ENCODE measurements around the gene TRIM50. TPM values are rescaled to one million over a fixed set of nuclear protein-coding genes. Genes with fewer than 3 reads are reported as not detected.
"Not testable (repeated sequence)": the region's sequence is repeated elsewhere in the genome, so short reads cannot be mapped to it uniquely, and the experiment has no call there.

The TRIM50 gene
- total and polyA plus RNA-seq, 2 donors (not counting 1 experiment from before 2014, with no cell fraction given) = not detected

DNA sequence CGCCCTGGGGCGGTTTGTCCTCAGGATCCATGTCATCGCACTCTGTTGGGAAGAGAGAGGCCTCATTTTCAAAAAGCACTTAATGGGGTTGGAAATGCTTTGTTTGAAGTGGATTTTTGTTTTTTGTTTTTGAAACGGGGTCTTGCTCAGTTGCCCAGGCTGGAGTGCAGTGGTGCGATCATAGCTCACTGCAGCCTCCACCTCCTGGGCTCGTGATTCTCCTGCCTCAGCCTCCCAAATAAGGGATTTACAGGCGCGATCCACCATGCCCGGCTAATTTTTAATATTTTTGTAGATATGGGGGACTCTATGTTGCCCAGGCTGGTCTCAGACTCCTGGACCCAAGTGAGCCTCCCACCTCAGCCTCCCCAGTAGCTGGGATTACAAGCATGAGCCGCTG lies 814 bp upstream of the TRIM50 start:
- H3K27me3 ChIP-seq (ENCODE audit: control insufficient read depth, insufficient read depth, low read length) = peaks cover 13% of the 10 kb centered on the region
- H3K79me2 ChIP-seq (ENCODE audit: control insufficient read depth, insufficient read depth, low read length) = no peaks in the 10 kb centered on the region
- no peak overlapping the region for H3K27ac ChIP-seq (ENCODE audit: insufficient read depth, low read length)
- H3K9me3 ChIP-seq (ENCODE audit: control insufficient read depth, insufficient read depth, low read depth, low read length) = no peaks in the 10 kb centered on the region
- H4K20me1 ChIP-seq (ENCODE audit: control insufficient read depth, extremely low read depth, insufficient read depth, low read length) = no peaks in the 10 kb centered on the region
- no peak overlapping the region for H3K9ac ChIP-seq (ENCODE audit: insufficient read depth, low read length)
- no peak overlapping the region for H3K4me3 ChIP-seq (replicated peaks in 1 of 4; ENCODE audit: control extremely low read depth in 1 of 4, insufficient read depth in 1 of 4, low read depth in 3 of 4, low read length in 4 of 4)
- H3K4me2 ChIP-seq (ENCODE audit: extremely low read depth, insufficient read depth, low read length) = no peak overlapping the region
- H2AFZ ChIP-seq (ENCODE audit: low read length) = no peak overlapping the region
- TF ChIP-seq CTCF (conservative IDR thresholded peaks at IDR 0.05 in 1 of 2, IDR thresholded peaks at IDR 0.05 in 1 of 2; ENCODE audit: low read depth in 1 of 2, low read length in 2 of 2) = no peak
- TF ChIP-seq EZH2 (IDR thresholded peaks at IDR 0.05; ENCODE audit: low read length, missing control alignments) = no peak
- H3K36me3 ChIP-seq (ENCODE audit: control insufficient read depth, insufficient read depth, low read length) = no peaks in the 10 kb centered on the region
- DNase-seq (ENCODE audit: low read depth in 2 of 2) = no peak
- no peaks in the 10 kb centered on the region for H3K4me1 ChIP-seq (ENCODE audit: control insufficient read depth, extremely low read depth, insufficient read depth, low read length)

GRCh38 chr7:73327449-73327848 lies 433 bp downstream of the TRIM50 start:
- peaks cover 17% of the 10 kb centered on the region for H3K27me3 ChIP-seq (ENCODE audit: control insufficient read depth, insufficient read depth, low read length)
- not testable (repeated sequence) for H3K9me3 ChIP-seq (ENCODE audit: control insufficient read depth, insufficient read depth, low read depth, low read length); H3K27ac ChIP-seq (ENCODE audit: insufficient read depth, low read length); H4K20me1 ChIP-seq (ENCODE audit: control insufficient read depth, extremely low read depth, insufficient read depth, low read length); H3K4me3 ChIP-seq (replicated peaks in 1 of 4; ENCODE audit: control extremely low read depth in 1 of 4, insufficient read depth in 1 of 4, low read depth in 3 of 4, low read length in 4 of 4); DNase-seq (ENCODE audit: low read depth in 2 of 2); H3K79me2 ChIP-seq (ENCODE audit: control insufficient read depth, insufficient read depth, low read length); H3K4me2 ChIP-seq (ENCODE audit: extremely low read depth, insufficient read depth, low read length); H3K9ac ChIP-seq (ENCODE audit: insufficient read depth, low read length); H3K4me1 ChIP-seq (ENCODE audit: control insufficient read depth, extremely low read depth, insufficient read depth, low read length); H2AFZ ChIP-seq (ENCODE audit: low read length); H3K36me3 ChIP-seq (ENCODE audit: control insufficient read depth, insufficient read depth, low read length)

DNA sequence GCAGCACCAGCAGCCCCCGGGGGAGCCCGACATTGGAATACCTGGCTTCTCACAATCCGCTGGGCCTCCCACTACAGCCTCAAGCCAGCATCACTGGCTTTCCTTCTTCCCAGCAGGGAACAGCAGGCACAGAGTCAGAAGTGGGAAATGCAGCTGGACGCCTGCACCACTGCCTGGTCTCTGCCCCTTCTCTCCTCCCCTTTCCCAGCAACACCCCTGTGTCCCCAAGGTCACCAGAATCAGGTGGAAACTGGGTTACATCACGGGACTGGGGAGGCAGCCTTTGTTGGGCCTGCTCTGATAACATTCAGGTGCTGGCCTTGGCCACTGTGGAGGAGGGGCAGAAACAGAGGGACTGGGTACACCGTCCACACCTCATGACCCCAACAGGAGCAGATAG lies 2.5 kb downstream of the TRIM50 start:
- H3K79me2 ChIP-seq (ENCODE audit: control insufficient read depth, insufficient read depth, low read length); H3K9ac ChIP-seq (ENCODE audit: insufficient read depth, low read length); DNase-seq (ENCODE audit: low read depth in 2 of 2); H3K36me3 ChIP-seq (ENCODE audit: control insufficient read depth, insufficient read depth, low read length); H3K4me2 ChIP-seq (ENCODE audit: extremely low read depth, insufficient read depth, low read length); H4K20me1 ChIP-seq (ENCODE audit: control insufficient read depth, extremely low read depth, insufficient read depth, low read length); H3K9me3 ChIP-seq (ENCODE audit: control insufficient read depth, insufficient read depth, low read depth, low read length); H3K4me3 ChIP-seq (replicated peaks in 1 of 4; ENCODE audit: control extremely low read depth in 1 of 4, insufficient read depth in 1 of 4, low read depth in 3 of 4, low read length in 4 of 4); H3K4me1 ChIP-seq (ENCODE audit: control insufficient read depth, extremely low read depth, insufficient read depth, low read length); H3K27me3 ChIP-seq (ENCODE audit: control insufficient read depth, insufficient read depth, low read length); H3K27ac ChIP-seq (ENCODE audit: insufficient read depth, low read length); H2AFZ ChIP-seq (ENCODE audit: low read length): not testable (repeated sequence)

DNA sequence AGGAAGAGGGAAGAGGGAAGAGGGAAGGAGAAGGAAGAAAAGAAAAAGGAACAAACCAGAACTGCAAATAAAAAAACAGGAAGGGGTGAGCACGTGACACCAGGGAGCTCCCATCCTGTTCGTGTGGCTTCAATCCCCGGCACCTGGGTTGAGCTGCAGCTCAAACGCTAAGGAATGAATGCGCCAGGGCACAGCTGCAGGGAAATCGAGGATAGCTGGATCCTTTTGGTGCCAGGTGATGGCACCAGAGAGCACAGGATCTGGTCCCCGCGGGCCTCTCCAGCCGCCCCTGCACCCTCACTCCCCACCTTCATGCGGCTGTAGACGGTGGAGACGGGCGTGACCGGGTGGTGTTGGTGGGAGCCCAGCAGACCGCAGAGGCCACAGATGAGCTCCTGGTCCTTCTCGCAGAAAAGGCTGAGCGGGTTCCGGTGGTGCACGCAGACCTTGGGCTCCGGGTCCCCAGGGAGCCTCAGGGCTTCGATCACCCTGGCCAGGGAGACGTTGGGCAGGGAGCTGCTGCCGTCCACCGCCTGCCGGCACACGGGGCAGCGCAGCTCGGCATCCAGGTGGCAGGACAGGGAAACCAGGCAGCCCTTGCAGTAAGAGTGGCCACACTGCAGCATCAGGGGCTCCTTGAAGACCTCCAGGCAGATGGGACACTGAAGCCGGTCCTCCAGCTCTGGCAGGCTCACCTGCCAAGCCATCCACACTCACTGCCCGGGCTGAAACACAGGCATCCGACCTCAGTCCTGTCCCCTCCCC lies 3.6 kb downstream of the TRIM50 start:
- not testable (repeated sequence) for H4K20me1 ChIP-seq (ENCODE audit: control insufficient read depth, extremely low read depth, insufficient read depth, low read length); H3K4me3 ChIP-seq (replicated peaks in 1 of 4; ENCODE audit: control extremely low read depth in 1 of 4, insufficient read depth in 1 of 4, low read depth in 3 of 4, low read length in 4 of 4); H3K9me3 ChIP-seq (ENCODE audit: control insufficient read depth, insufficient read depth, low read depth, low read length); H3K36me3 ChIP-seq (ENCODE audit: control insufficient read depth, insufficient read depth, low read length); H3K79me2 ChIP-seq (ENCODE audit: control insufficient read depth, insufficient read depth, low read length); H2AFZ ChIP-seq (ENCODE audit: low read length); H3K9ac ChIP-seq (ENCODE audit: insufficient read depth, low read length); H3K4me1 ChIP-seq (ENCODE audit: control insufficient read depth, extremely low read depth, insufficient read depth, low read length); H3K27me3 ChIP-seq (ENCODE audit: control insufficient read depth, insufficient read depth, low read length); H3K27ac ChIP-seq (ENCODE audit: insufficient read depth, low read length)
- DNase-seq (ENCODE audit: low read depth in 2 of 2) = peak; percentile 46 to 48
- peak overlapping the region; percentile 32 for H3K4me2 ChIP-seq (ENCODE audit: extremely low read depth, insufficient read depth, low read length)
- peak; percentile 25 to 65 for TF ChIP-seq CTCF (conservative IDR thresholded peaks at IDR 0.05 in 1 of 2, IDR thresholded peaks at IDR 0.05 in 1 of 2; ENCODE audit: low read depth in 1 of 2, low read length in 2 of 2)

GRCh38 chr7:73323434-73324080 lies 4.3 kb downstream of the TRIM50 start:
- DNase-seq (ENCODE audit: low read depth in 2 of 2); H3K4me1 ChIP-seq (ENCODE audit: control insufficient read depth, extremely low read depth, insufficient read depth, low read length); H3K9me3 ChIP-seq (ENCODE audit: control insufficient read depth, insufficient read depth, low read depth, low read length); H3K27ac ChIP-seq (ENCODE audit: insufficient read depth, low read length); H3K4me2 ChIP-seq (ENCODE audit: extremely low read depth, insufficient read depth, low read length); H2AFZ ChIP-seq (ENCODE audit: low read length); H3K9ac ChIP-seq (ENCODE audit: insufficient read depth, low read length); H3K36me3 ChIP-seq (ENCODE audit: control insufficient read depth, insufficient read depth, low read length); H4K20me1 ChIP-seq (ENCODE audit: control insufficient read depth, extremely low read depth, insufficient read depth, low read length); H3K4me3 ChIP-seq (replicated peaks in 1 of 4; ENCODE audit: control extremely low read depth in 1 of 4, insufficient read depth in 1 of 4, low read depth in 3 of 4, low read length in 4 of 4); H3K79me2 ChIP-seq (ENCODE audit: control insufficient read depth, insufficient read depth, low read length); H3K27me3 ChIP-seq (ENCODE audit: control insufficient read depth, insufficient read depth, low read length): not testable (repeated sequence)
